Mesenchymal stem cell (in vitro differentiated cells and primary cell): ENCODE results near the gene DUSP5.

ENCODE experiments used
- DNase-seq: peaks from one replicate; pipeline ENCODE4 v3.0.0-alpha.2; 2013
- H2AFZ ChIP-seq: one replicate; pipeline ENCODE4 v1.6.1; 2013; ENCODE audit warnings: low read depth, mild to moderate bottlenecking, control low read depth, inconsistent platforms, low read length, moderate library complexity
- H2AK5ac ChIP-seq: 2 replicates; pipeline ENCODE4 v1.6.1; 2013; ENCODE audit warnings: low read length, moderate library complexity, mild to moderate bottlenecking, inconsistent platforms; ENCODE audit not compliant: severe bottlenecking
- H2BK120ac ChIP-seq: one replicate; pipeline ENCODE4 v1.6.1; 2013; ENCODE audit warnings: low read depth, mild to moderate bottlenecking, inconsistent platforms, low read length, moderate library complexity
- H2BK12ac ChIP-seq, 2 experiments: one replicate each; pipeline ENCODE4 v1.6.1; 2013; ENCODE audit warnings: inconsistent platforms in 2 of 2, low read length in 2 of 2, mild to moderate bottlenecking in 2 of 2, moderate library complexity in 2 of 2, control low read depth in 1 of 2
- H2BK15ac ChIP-seq: one replicate; pipeline ENCODE4 v1.6.1; 2013; ENCODE audit warnings: mild to moderate bottlenecking, low read depth, inconsistent platforms; ENCODE audit not compliant: poor library complexity, severe bottlenecking
- H2BK5ac ChIP-seq: 2 replicates; pipeline ENCODE4 v1.6.1; 2013; ENCODE audit warnings: low read depth, mild to moderate bottlenecking, low read length, control low read depth, inconsistent platforms; ENCODE audit not compliant: poor library complexity, severe bottlenecking
- H3K14ac ChIP-seq, 2 experiments: one replicate each; pipeline ENCODE4 v1.6.1; 2013; ENCODE audit warnings: inconsistent platforms in 2 of 2, low read length in 2 of 2, control low read depth in 1 of 2, mild to moderate bottlenecking in 1 of 2, moderate library complexity in 1 of 2
- H3K18ac ChIP-seq, 2 experiments: one replicate each; pipeline ENCODE4 v1.6.1; 2013; ENCODE audit warnings: inconsistent platforms in 2 of 2, low read length in 2 of 2, control low read depth in 1 of 2, low read depth in 1 of 2, mild to moderate bottlenecking in 1 of 2
- H3K23ac ChIP-seq, 2 experiments: one replicate each; pipeline ENCODE4 v1.6.1; 2013; ENCODE audit warnings: inconsistent platforms in 2 of 2, low read length in 2 of 2, mild to moderate bottlenecking in 2 of 2, moderate library complexity in 2 of 2, control low read depth in 1 of 2
- H3K27ac ChIP-seq: 2 replicates; pipeline ENCODE4 v1.5.1; 2013; ENCODE audit warnings: mild to moderate bottlenecking, moderate library complexity, low read length, control low read depth, inconsistent platforms; ENCODE audit not compliant: poor library complexity, severe bottlenecking
- H3K27me3 ChIP-seq, 2 experiments: 2 replicates each; pipeline versions ENCODE4 v1.6.1 to v1.7.0; 2013; ENCODE audit warnings: low read length in 2 of 2, mild to moderate bottlenecking in 2 of 2, moderate library complexity in 2 of 2, control low read depth in 1 of 2, inconsistent platforms in 1 of 2; ENCODE audit not compliant: control insufficient read depth in 1 of 2, insufficient read depth in 1 of 2
- H3K36me3 ChIP-seq, 2 experiments: 2 replicates each; pipeline versions ENCODE4 v1.6.1 to v1.7.0; 2013; ENCODE audit warnings: low read length in 2 of 2, control low read depth in 1 of 2, inconsistent platforms in 1 of 2, low read depth in 1 of 2, mild to moderate bottlenecking in 1 of 2; ENCODE audit not compliant: insufficient read depth in 2 of 2, control insufficient read depth in 1 of 2
- H3K4ac ChIP-seq, 2 experiments: one replicate each; pipeline ENCODE4 v1.6.1; 2013; ENCODE audit warnings: inconsistent platforms in 2 of 2, low read length in 2 of 2, mild to moderate bottlenecking in 2 of 2, moderate library complexity in 2 of 2, control low read depth in 1 of 2, low read depth in 1 of 2
- H3K4me1 ChIP-seq: 2 replicates; pipeline ENCODE4 v1.6.1; 2013; ENCODE audit warnings: low read depth, low read length, control low read depth; ENCODE audit not compliant: control insufficient read depth, insufficient read depth
- H3K4me2 ChIP-seq: 2 replicates; pipeline ENCODE4 v1.6.1; 2013; ENCODE audit warnings: low read length, mild to moderate bottlenecking, inconsistent platforms; ENCODE audit not compliant: poor library complexity, severe bottlenecking
- H3K4me3 ChIP-seq, 2 experiments: 2 replicates each; pipeline versions ENCODE4 v1.5.1 to v1.7.0; 2013; ENCODE audit warnings: low read length in 2 of 2, mild to moderate bottlenecking in 2 of 2, control low read depth in 1 of 2, low read depth in 1 of 2; ENCODE audit not compliant: insufficient read depth in 1 of 2
- H3K79me1 ChIP-seq: replicated peaks from 2 replicates; pipeline ENCODE4 v1.6.1; 2013; ENCODE audit warnings: mild to moderate bottlenecking, control low read depth, low read length, inconsistent platforms; ENCODE audit not compliant: poor library complexity, severe bottlenecking
- H3K9ac ChIP-seq: 2 replicates; pipeline ENCODE4 v1.7.0; 2013; ENCODE audit warnings: mild to moderate bottlenecking, low read length, moderate library complexity
- H3K9me3 ChIP-seq: 2 replicates; pipeline ENCODE4 v1.7.0; 2013; ENCODE audit warnings: mild to moderate bottlenecking, low read length; ENCODE audit not compliant: control insufficient read depth
- H4K8ac ChIP-seq: one replicate; pipeline ENCODE4 v1.6.1; 2013; ENCODE audit warnings: inconsistent platforms, mild to moderate bottlenecking, low read length, moderate library complexity
- H4K91ac ChIP-seq: one replicate; pipeline ENCODE4 v1.6.1; 2013; ENCODE audit warnings: mild to moderate bottlenecking, low read length, inconsistent platforms
- WGBS: methylation state at CpG from one replicate; pipeline ENCODE4 v1.1.7; 2013; ENCODE audit warnings: mixed read lengths; 5-methylcytosine and 5-hydroxymethylcytosine counted together

Gene DUSP5

DNA sequence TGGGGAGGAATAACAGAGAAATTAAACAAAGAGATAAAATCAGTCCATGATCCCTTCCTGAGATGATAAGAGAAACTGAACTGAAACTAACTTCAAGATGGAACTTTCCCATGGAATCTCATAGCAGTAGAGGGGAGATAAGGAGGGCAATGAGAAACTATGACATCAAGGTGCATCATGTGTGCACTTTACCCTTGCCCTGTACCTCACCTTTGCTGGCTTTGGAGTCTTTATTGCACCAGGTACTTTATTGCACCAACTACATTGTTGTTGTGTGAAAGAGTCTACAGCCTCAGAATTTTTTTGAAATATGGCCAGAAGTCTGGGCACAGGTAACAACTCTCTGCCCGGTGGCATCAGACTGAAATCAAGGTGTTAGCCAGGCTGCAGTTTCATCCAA is 58.6 kb downstream of the DUSP5 start:
- Histone ChIP-seq H3K4me2 (no peak overlapping the region), H3K36me3 (no peaks in the 10 kb centered on the region), H3K4ac (no peak overlapping the region), H3K9me3 (no peaks in the 10 kb centered on the region), H2AFZ (no peak overlapping the region), H4K91ac (no peak overlapping the region), H3K4me3 (no peak overlapping the region), H3K79me1 (no peaks in the 10 kb centered on the region), H4K8ac (no peak overlapping the region), H3K9ac (no peak overlapping the region), H2BK5ac (no peak overlapping the region), H2BK120ac (no peak overlapping the region), H2AK5ac (no peak overlapping the region), H3K27ac (no peak overlapping the region), H2BK15ac (no peak overlapping the region), H3K18ac (no peak overlapping the region), H3K14ac (no peak overlapping the region), H3K4me1 (peaks cover 3% of the 10 kb centered on the region), H3K23ac (no peak overlapping the region), H2BK12ac (no peak overlapping the region), H3K27me3 (no peaks in the 10 kb centered on the region)
- no peak for DNase-seq
- 100% methylated on average over 1 of the region's 1 CpG for WGBS

DNA sequence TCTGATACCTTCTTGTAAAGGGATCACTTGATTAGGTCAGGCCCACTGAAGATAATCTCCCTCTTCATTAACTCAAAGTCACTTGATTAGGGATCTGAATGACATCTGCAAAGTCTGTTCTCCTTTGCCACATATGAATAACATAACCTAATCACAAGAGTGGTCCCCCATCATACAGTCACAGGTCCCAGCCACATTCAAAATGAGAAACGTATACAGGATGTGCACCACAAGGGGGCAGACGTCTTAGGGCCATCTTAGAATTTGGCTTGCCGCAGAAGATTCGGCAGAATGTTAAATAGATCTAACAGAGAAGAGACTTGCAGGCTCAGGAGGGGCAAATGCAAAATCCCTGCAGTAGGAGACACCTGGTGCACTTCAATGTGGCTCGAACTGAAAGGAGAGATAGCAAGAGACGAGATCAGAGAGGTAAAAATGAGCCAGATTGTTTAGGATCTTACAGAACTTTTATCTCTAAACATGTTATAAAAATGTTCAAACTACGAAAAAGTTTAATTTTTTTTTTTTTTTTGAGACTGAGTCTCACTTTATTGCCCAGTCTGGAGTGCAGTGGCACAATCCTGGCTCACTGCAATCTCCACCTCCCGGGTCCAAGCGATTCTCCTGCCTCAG is 59.4 kb downstream of the DUSP5 start:
- no peak overlapping the region for H3K4me3 ChIP-seq
- H4K8ac ChIP-seq, result no peak overlapping the region
- H4K91ac ChIP-seq, result no peak overlapping the region
- no peak overlapping the region for H2BK5ac ChIP-seq
- no peak overlapping the region for H3K9ac ChIP-seq
- no peak overlapping the region for H2AFZ ChIP-seq
- no peaks in the 10 kb centered on the region for H3K9me3 ChIP-seq
- no peak overlapping the region for H2BK15ac ChIP-seq
- no peaks in the 10 kb centered on the region for H3K79me1 ChIP-seq
- no peak overlapping the region for H3K14ac ChIP-seq
- H3K27me3 ChIP-seq, result no peaks in the 10 kb centered on the region
- no peak overlapping the region for H3K4me2 ChIP-seq
- peaks cover 3% of the 10 kb centered on the region for H3K4me1 ChIP-seq
- H2BK12ac ChIP-seq, result no peak overlapping the region
- H2BK120ac ChIP-seq, result no peak overlapping the region
- H3K18ac ChIP-seq, result no peak overlapping the region
- no peak overlapping the region for H2AK5ac ChIP-seq
- peak; percentile 57 for DNase-seq
- H3K27ac ChIP-seq, result no peak overlapping the region
- no peaks in the 10 kb centered on the region for H3K36me3 ChIP-seq
- no peak overlapping the region for H3K23ac ChIP-seq
- no peak overlapping the region for H3K4ac ChIP-seq
- 54% methylated on average over 8 of the region's 9 CpGs for WGBS

DNA sequence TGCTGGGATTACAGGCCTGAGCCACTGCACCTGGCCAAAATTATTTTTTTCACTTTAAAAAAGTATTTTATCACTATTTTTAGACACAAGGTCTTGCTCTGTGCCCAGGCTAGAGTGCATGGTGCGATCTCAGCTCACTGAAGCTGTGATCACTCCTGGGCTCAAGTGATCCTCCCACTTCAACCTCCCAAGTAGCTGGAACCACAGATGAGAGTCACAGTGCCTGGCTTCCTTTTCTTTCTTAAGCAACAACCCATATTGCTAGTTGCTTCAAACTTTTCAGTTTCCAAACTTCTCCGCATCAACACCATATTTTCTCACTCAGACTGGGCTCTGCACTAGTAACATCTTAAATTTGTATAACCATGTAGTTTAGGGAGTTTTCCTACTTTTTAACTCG is 60.3 kb downstream of the DUSP5 start:
- H3K4ac ChIP-seq, result no peak overlapping the region
- H4K8ac ChIP-seq, result no peak overlapping the region
- no peak overlapping the region for H2AFZ ChIP-seq
- no peak overlapping the region for H3K18ac ChIP-seq
- no peak overlapping the region for H3K14ac ChIP-seq
- H2BK12ac ChIP-seq, result no peak overlapping the region
- no peak overlapping the region for H4K91ac ChIP-seq
- no peaks in the 10 kb centered on the region for H3K27me3 ChIP-seq
- no peaks in the 10 kb centered on the region for H3K9me3 ChIP-seq
- no peak overlapping the region for H2BK5ac ChIP-seq
- no peak overlapping the region for H3K27ac ChIP-seq
- H3K4me1 ChIP-seq, result peaks cover 3% of the 10 kb centered on the region
- no peak overlapping the region for H3K4me3 ChIP-seq
- H3K4me2 ChIP-seq, result no peak overlapping the region
- H3K79me1 ChIP-seq, result no peaks in the 10 kb centered on the region
- no peak for DNase-seq
- H2AK5ac ChIP-seq, result no peak overlapping the region
- H3K36me3 ChIP-seq, result no peaks in the 10 kb centered on the region
- H2BK15ac ChIP-seq, result no peak overlapping the region
- 62% methylated on average over 2 of the region's 3 CpGs for WGBS
- no peak overlapping the region for H2BK120ac ChIP-seq
- H3K9ac ChIP-seq, result no peak overlapping the region
- no peak overlapping the region for H3K23ac ChIP-seq

DNA sequence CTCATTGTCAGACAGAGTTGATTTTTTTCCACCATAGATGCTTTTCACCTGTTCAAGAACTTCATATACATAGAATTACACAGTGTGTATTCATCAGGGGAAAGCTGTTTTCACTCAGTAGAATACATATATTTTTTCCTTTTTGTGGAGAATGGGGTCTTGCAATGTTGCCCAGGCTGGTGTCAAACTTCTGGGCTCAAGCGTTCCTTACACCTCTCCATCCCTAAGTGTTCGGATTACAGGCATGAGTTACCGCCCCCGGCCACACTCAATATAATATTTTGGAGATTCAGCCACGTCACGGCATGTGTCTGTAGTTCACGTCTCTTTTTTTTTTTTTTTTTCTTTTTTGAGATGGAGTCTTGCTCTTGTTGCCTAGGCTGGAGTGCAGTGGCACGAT is 62.3 kb downstream of the DUSP5 start:
- Histone ChIP-seq H3K4me2 (no peak overlapping the region), H3K14ac (no peak overlapping the region), H2AFZ (no peak overlapping the region), H3K36me3 (no peaks in the 10 kb centered on the region), H3K9ac (no peak overlapping the region), H4K91ac (no peak overlapping the region), H3K79me1 (no peaks in the 10 kb centered on the region), H3K4me1 (no peaks in the 10 kb centered on the region), H3K18ac (no peak overlapping the region), H3K4me3 (no peak overlapping the region), H2AK5ac (no peak overlapping the region), H2BK5ac (no peak overlapping the region), H2BK120ac (no peak overlapping the region), H3K23ac (no peak overlapping the region), H2BK12ac (no peak overlapping the region), H3K9me3 (no peaks in the 10 kb centered on the region), H3K27ac (no peak overlapping the region), H4K8ac (no peak overlapping the region), H3K27me3 (no peaks in the 10 kb centered on the region), H3K4ac (no peak overlapping the region), H2BK15ac (no peak overlapping the region)
- DNase-seq, result no peak
- over 99% methylated on average over 8 of the region's 8 CpGs for WGBS
